ENCODE measurements around the gene NELFB. TPM values are rescaled to one million over a fixed set of nuclear protein-coding genes. Genes with fewer than 3 reads are reported as not detected.
"Not testable (repeated sequence)": the region's sequence is repeated elsewhere in the genome, so short reads cannot be mapped to it uniquely, and the experiment has no call there.

NELFB gene
- total RNA-seq, 1 donor = 43.7 TPM

- TF ChIP-seq CTCF (IDR thresholded peaks at IDR 0.05; ENCODE audit: insufficient read depth, low read length) = no peak
- DNase-seq (ENCODE audit: low read depth) = peak; percentile 100
- H3K4me3 ChIP-seq (ENCODE audit: low read depth, low read length) = peak within 1 kb of the TSS; percentile 82
Measured at GRCh38 chr9:137240841-137241489, 14.2 kb upstream of the NELFB start, which contains the start of gene TUBB4B. TUBB4B (plus strand) TSS chr9:137241287; CDS start chr9:137241361, 74 bp downstream.

- peak overlapping the region; percentile 82 for H3K4me3 ChIP-seq (ENCODE audit: low read depth, low read length)
- DNase-seq (ENCODE audit: low read depth) = peak; percentile 37
- no peak for TF ChIP-seq CTCF (IDR thresholded peaks at IDR 0.05; ENCODE audit: insufficient read depth, low read length)
Measured at GRCh38 chr9:137241490-137242268, 13.4 kb upstream of the NELFB start.

GRCh38 chr9:137242269-137243203 is 12.6 kb upstream of the NELFB start:
- H3K4me3 ChIP-seq (ENCODE audit: low read depth, low read length) = peak overlapping the region; percentile 82
- no peak for DNase-seq (ENCODE audit: low read depth)
- TF ChIP-seq CTCF (IDR thresholded peaks at IDR 0.05; ENCODE audit: insufficient read depth, low read length) = no peak

- DNase-seq (ENCODE audit: low read depth) = not testable (repeated sequence)
- peak overlapping the region; percentile 37 for H3K4me3 ChIP-seq (ENCODE audit: low read depth, low read length)
Measured at GRCh38 chr9:137243266-137243625, 11.9 kb upstream of the NELFB start.

GRCh38 chr9:137243626-137244485 is 11.3 kb upstream of the NELFB start:
- no peak for DNase-seq (ENCODE audit: low read depth)
- no peak for TF ChIP-seq CTCF (IDR thresholded peaks at IDR 0.05; ENCODE audit: insufficient read depth, low read length)
- H3K4me3 ChIP-seq (ENCODE audit: low read depth, low read length) = peak overlapping the region; percentile 37

GRCh38 chr9:137244486-137245449 is 10.4 kb upstream of the NELFB start:
- no peak for TF ChIP-seq CTCF (IDR thresholded peaks at IDR 0.05; ENCODE audit: insufficient read depth, low read length)
- no peak overlapping the region for H3K4me3 ChIP-seq (ENCODE audit: low read depth, low read length)
- DNase-seq (ENCODE audit: low read depth) = no peak
